HG02970 (cell line): ENCODE measurements around the gene CORO2B.
"Not testable (repeated sequence)": the region's sequence is repeated elsewhere in the genome, so short reads cannot be mapped to it uniquely, and the experiment has no call there.

ENCODE experiments used
- ATAC-seq: cut with Tn5 transposase; IDR thresholded peaks from one replicate; pipeline ENCODE4 v1.9.1; 2021; ENCODE audit warnings: mild to moderate bottlenecking, moderate library complexity, moderate number of reproducible peaks; ENCODE audit not compliant: unreplicated experiment, low FRiP score

Gene CORO2B

DNA sequence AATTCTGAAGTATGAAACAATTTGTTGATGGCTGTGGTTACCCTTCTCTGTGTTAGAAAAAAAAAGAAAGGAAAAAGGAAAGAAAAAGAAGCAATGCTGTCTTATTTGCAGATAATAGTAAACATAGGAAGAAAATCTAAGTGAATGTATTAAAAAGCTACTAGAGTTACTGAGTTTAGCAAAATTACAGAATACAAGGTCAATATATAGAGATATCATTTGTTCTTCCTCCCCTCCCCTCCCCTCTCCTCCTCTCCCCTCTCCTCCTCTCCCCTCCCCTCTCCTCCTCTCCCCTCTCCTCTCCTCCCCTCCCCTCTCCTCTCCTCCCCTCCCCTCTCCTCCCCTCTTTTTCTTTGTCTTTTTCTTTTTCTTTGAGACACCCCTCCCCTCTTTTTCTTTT, 172.8 kb downstream of the CORO2B start:
- ATAC-seq = no peak

DNA sequence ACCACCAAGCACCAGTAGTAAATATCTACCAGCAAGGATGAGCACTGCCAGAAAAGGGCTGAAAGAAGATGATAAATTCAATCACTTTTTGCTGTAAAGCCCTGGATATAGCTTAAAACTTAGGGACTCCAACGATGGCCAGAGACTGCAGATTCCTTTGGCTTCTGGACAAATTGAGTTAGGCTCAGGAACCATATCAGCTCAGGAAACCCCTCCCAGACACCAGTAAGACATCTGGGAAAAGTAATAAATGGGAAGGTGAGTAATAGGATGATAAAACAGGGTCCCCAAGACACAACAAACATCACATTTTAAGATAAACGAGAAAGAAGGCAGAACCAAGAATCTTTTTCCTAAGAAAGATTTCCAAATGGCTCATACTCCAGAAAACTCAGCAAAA, 176.9 kb downstream of the CORO2B start:
- ATAC-seq = no peak

DNA sequence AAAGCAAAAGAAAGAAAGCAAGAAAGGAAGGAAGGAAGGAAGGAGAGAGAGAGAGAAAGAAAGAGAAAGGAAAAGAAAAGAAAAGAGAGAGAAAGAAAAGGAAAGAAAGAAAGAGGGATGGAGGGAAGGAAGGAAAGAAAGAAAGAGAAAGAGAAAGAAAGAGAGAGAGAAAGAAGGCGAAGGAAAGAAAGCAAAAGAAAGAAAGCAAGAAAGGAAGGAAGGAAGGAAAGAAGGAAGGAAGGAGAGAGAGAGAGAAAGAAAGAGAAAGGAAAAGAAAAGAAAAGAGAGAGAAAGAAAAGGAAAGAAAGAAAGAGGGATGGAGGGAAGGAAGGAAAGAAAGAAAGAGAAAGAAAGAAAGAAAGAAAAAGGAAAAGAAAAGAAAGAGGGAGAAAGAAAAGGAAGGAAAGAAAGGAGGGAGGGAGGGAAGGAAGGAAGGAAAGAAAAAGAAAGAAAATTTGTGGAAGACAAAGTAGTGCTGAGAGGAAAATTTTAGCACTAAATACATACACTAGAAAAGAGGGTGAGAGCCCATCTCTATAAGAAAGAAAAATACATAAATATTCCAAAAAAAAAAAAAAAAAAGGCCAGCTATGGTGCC, 181.3 kb downstream of the CORO2B start:
- ATAC-seq = not testable (repeated sequence)

DNA sequence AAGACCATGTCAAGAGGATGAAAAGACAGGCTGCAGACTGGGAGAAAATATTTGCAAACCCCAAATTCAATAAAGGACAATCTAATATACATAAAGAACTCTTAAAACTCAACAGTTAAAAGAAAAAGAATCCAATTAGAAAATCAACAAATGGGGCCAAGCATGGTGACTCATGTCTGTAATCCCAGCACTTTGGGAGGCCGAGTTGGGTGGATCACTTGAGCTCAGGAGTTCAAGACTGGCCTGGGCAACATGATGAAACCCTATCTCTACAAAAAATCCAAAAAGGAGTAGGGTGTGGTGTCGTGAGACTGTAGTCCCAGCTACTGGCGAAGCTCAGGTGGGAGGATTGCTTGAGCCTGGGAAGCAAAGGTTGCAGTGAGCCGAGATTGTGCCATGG, 184.3 kb downstream of the CORO2B start:
- no peak for ATAC-seq

DNA sequence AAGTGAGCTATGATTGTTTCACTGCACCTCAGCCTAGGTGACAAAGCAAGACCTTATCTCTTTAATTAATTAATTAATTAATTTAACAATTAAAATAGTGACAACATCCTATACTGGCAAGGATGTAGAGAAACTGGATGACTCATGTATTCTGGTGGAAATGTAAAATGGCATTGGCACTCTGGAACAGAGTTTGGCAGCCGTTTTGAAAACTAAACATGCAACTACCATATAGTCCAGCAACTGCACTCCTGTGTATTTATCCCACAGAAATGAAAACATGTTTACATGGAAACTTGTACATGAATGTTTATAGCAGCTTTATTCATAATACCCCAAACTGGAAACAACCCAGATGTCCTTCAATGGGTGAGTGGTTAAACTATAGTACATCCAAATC, 185.3 kb downstream of the CORO2B start:
- ATAC-seq = no peak

DNA sequence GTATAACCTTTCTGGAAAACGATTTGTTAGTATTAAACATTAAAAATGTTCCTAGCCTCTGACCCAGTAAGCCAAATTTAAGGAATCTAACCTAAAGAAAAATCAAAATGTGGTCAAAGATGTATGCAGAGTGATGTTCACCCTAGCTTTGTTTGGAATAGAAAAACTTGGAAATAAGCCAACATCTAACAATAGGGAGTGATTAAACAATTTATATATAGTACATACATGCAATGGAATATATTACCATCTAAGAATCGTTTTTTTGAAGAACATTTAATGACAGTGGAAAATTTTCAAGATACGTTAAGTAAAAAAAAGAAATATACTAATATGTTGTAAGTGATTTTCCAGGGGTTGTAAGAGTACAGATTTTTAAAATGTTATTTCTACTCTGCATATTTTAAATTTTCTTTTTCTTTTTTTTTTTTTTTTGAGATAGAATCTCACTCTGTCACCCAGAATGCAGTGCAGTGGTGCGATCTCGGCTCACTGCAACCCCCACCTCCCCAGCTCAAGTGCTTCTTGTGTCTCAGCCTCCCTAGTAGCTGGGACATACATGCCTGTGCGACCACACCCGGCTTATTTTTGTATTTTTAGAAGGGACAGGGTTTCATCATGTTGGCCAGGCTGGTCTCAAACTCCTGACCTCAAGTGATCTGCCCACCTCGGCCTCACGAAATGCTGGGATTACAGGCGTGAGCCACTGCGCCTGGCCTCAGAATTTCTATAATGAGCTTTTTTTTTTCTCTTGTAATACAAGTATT, 187.0 kb downstream of the CORO2B start:
- no peak for ATAC-seq

DNA sequence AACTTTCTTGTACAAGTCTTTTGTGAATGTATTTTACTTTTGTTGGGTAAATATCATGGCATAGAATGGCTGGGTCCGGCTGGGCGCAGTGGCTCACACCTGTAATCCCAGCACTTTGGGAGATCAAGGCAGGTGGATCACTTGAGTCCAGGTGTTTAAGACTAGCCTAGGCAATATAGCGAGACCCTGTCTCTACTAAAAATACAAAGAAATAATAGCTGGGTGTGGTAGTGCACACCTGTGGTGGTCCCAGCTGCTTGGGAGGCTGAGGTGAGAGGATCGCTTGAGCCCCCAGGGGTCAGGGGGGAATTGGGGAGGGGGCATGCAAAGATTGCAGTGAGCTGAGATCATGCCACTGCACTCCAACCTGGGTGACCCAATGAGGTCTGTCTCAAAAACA, 189.0 kb downstream of the CORO2B start:
- no peak for ATAC-seq

DNA sequence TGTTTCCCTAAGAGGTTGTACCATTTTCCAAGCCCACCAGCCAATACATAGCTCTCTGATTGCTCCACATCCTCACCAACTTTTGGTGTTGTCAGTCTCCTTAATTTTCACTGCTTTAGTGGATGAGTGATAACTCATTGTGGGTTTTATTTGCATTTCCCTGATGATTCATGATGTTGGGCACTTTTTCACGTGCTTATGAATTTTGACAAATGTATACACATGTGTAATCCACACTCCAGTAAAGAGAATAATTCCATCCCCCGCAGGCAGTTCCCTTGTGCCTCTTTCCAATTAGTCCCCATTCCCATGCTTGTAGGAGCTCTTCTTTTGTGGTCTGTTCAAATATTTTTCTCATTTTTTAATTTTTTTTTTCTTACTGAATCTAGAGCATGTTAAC, 189.5 kb downstream of the CORO2B start:
- no peak for ATAC-seq

DNA sequence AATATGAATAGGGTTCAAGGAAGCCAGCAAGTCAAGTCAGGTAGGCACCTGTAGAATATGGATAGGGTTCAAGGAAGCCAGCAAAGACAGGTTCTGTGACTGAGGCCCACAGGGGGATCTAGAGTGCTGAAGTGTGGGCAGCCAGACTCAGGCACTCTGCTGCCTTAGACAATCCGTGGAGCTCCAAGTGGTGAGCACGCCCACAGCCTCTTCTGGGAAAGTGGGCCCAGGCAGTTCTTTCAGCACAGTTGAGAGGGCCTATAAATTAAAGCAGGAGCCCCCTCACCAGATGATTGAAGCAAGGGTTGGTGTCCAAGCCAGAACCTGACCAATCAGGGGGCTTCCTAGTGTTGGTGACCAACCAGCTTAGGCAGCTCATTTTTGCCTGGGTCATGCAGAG, 190.9 kb downstream of the CORO2B start:
- ATAC-seq = no peak

DNA sequence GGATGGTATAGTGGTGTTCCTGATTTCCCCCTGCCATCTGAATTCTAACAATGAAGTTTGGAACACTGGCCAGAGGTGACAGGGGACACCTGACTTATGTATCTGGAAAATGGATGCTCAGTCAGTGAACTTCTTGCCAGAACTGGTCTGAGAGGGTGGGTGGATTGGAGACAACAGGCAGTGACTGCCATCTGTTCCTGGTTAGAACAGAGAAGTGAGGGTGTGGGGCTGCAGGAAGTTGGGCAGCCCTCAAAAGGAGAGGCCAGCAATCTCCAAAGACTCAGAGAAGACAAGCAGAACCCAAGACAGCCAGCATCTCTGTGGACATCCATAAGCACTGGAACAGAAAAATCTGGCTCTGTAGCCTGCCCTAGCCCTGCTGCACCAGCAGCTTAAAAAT, 191.4 kb downstream of the CORO2B start:
- no peak for ATAC-seq

DNA sequence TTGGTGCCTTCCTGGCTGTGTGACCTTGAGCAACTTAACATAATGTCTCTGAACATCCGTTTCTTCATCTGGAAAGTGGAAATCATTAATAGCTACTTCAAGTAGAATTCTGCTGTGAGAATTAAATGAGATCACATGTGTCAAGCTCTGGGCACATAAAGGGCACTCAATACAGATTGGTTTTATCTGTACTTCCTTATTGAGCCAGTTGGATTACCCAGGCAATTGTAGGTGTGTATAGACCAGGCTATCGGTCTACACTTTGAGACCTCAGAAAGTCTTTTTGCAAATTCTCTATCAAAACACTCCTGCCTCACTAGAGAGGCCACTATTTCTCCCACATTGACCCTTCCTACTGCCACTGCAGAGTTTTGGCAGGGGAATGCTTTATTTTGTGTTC, 194.2 kb downstream of the CORO2B start:
- no peak for ATAC-seq

DNA sequence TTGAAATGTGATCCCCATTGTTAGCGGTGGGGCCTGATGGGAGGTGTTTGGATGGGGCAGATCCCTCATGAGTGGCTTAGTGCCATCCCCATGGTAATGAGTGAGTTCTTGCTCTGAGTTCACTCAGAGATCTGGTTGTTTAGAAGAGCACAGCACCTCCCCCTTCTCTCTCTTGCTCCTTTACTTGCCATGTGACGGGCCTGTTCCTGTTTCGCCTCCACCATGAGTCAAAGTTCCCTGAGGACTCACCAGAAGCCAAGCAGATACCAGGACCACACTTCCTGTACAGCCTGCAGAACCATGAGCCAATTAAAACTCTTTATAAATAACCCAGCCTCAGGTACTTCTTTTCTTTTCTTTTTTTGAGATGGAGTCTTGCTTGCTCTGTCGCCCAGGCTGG, 195.3 kb downstream of the CORO2B start:
- no peak for ATAC-seq

DNA sequence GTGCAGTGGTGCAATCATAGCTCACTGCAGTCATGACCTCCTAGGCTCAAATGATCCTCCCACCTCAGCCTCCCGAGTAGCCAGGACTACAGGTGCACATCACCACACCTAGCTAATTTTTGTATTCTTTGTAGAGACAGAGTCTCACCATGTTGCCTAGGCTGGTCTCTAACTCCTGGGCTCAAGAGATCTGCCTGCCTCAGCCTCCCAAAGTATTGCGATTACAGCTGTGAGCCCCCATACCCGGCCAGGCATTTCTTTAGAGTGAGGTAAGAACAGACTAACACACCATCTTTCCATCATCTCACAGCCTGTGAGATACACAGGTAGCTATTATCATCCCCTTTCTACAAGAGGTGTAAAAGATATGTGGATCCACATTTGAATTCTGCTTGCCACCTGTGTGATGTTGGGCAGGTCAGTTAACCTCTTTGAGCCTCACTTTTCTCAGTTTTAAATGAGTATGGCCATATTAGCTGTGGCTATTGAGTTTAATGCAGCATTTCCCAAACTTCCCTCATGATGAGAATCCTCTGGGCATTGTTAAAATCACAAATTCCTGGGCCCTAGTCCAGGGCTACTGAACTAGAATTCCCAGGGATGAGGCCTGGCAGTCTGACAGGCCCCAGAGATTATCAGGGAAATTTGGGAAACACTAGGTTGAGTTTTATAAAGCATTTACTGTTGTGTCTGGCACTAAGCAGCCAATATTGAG, 195.9 kb downstream of the CORO2B start:
- no peak for ATAC-seq

DNA sequence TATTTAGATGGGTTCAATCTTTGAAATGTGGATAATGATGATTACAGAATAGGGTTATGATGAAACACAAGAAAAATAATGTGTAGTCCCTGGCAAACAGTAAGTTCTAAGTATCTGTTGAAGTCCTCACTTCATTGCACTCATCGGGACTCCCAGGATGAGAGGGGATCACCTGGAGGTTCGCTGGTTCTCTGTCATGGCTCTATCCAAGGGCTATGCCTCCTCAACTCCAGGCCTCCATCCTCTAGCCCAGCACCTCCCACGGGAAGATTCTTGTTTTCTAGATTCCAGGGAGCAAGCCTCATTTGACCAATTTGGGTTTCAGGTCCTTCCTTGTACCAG, 196.4 kb downstream of the CORO2B start:
- no peak for ATAC-seq

DNA sequence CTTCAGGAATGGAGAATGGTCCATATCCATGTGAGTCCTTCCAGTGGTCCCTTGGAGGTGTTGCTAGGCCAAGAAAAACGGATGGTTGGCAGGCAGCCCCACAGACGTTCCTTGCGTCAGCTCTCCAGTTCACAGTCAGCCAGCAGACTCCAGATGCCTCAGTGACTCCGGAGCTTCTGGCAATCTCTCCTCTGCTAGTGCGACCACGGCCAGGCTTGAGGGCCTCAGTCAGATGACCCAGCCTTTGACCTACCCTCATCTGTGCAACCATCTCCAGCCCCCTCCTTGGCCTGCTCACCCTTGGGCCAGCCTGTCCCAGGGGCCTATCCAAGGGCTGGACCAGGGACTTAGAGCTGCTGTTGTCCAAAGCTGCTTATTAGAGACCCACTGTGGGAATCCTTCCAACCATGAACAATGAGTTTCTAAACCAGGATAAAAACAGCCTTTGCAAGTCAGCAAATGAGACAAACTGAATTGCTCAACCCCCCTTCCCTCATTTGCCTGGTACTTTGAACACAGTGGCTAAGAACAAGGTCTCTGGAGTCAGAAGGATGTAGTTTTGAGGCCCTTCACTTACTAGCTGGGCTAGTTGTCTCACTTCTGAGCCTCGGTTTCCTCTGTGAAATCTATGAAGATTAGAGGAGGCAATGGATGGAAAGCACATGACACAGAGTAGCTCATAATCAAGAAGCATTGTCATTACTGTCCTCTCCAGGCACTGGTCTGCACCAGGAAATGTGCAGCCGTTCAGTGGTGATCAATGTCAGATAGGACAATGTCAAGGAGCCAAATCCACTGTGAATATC, 197.1 kb downstream of the CORO2B start:
- no peak for ATAC-seq

DNA sequence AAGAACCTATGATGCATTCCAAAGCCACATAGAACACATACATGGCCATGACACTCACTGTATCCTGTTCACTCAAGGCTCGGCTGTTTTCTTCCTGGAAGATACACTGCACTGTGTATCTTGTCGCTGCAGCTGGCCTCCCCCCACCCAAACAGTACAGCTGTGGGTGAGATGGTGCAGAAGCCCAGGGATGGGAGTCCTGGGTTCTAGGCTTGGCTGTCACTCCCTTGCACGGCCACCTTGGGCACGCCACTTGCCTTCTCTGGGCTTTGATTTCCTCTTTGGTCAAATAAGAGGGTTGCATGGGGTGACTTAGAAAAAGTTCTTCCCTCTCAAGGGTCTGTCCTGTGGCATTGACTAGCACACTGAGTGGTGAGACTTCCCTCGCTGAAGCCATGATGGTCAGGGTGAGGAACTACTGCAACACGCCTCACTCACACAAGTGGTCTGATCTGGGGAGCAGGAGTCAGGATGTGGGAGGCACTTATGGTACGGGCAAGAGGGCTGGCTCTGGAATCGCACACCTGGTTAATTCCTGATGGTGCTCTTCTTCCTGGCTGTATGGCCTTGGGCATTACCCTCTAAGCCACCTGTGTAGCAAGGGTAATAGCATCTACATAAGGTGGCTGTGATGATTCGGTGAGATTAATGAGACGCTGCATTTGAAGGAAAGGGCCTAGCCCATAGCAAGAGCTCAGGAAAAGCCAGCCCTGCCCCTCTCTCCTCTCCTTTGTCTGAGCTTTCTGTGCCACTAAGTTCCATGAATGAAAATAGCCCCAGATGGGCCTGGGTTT, 197.9 kb downstream of the CORO2B start:
- no peak for ATAC-seq
